NCI-H1930 (cell line): ENCODE results near the gene NPIPB2.
A peak's percentile ranks its signal among the peaks of the same experiment; 100 is the strongest.
"Not testable (repeated sequence)": the region's sequence is repeated elsewhere in the genome, so short reads cannot be mapped to it uniquely, and the experiment has no call there.

ENCODE experiments used
- DNase-seq, 2 experiments: peaks; one replicate each; lab custom pipeline; 2025; lab: John Stamatoyannopoulos, UW

The NPIPB2 gene

DNA sequence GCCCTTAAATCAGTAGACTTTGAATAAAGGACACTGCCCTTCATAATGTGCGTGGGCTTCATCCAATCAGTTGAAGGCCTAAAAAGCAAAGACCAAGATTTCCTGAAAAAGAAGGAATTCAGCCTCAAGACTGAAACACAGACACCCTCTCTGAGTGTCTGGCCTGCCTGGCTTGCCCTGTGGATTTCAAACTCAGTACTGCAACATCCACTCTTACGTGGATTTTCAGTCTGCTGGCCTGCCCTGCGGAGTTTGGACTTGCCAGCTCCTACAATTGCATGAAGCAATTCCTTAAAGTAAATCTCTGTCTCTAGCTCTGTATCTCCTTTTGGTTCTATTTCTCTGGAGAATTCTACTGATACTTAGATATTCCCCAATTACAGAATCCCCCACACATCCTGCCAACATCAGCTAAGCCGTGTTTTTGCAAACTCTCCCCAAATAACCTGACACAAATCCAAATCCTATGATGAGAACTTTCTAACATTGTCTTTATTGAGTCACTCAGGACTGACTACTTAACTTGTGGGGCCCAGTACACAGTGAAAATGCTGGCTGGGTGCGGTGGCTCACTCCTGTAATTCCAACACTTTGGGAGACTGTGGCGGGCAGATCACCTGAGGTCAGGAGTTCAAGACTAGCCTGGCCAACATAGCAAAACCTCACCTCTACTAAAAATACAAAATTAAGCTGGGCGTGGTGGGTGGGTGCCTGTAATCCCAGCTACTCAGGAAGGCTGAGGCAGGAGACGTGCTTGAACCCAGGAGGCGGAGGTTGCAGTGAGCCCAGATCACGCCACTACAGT lies 15.9 kb upstream of the NPIPB2 start:
- no peak for DNase-seq

DNA sequence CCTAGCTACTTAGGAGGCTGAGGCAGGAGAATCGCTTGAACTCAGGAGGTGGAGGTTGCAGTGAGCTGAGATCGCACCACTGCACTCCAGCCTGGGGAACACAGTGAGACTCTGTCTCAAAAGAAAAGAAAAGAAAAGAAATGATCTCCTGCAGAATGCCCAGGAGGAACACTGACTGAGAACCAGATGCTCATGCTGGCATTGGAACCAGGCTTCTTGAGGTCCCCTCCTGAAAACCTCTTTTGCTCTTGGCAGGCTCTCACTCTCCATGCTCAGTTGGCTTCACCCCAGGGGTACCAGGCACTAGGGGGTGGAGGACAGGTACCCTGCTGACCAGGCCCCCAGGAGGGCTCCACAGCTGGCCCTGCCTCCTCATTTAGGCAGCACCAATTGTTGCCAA lies 14.7 kb upstream of the NPIPB2 start:
- DNase-seq = no peak

DNA sequence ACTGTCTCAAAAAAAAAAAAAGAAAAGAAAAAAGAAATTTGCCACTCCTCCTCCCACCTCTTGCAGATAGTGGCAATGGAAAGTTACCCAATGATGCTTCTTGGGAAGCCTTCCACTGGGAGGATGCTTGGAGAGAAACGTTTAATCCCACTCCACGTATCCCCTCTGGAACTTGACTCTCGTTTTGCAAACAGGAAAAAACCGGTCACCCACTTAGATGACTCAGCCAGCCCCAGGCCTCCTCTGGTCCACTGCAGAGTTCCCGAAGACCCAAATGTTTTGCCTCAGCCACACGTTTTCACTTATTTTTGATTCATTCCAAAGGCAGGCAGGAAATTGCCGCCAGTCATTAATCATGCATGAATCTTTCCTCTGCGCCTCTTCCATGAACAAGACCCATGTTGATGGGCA lies 13.9 kb upstream of the NPIPB2 start:
- no peak for DNase-seq

DNA sequence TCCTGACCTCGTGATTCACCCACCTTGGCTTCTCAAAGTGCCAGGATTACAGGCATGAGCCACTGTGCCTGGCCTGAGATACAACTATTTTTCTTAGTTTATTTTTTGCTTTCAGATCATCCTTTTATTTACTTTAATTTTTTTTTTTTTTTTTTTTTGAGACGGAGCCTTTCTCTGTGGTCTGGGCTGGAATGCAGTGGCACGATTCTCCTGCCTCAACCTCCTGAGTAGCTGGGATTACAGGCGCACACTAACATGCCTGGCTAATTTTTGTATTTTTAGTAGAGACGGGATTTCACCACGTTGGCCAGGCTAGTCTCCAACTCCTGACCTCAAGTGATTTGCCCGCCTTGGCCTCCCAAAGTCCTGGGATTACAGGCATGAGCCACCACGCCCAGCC lies 11.7 kb upstream of the NPIPB2 start:
- DNase-seq = not testable (repeated sequence)

DNA sequence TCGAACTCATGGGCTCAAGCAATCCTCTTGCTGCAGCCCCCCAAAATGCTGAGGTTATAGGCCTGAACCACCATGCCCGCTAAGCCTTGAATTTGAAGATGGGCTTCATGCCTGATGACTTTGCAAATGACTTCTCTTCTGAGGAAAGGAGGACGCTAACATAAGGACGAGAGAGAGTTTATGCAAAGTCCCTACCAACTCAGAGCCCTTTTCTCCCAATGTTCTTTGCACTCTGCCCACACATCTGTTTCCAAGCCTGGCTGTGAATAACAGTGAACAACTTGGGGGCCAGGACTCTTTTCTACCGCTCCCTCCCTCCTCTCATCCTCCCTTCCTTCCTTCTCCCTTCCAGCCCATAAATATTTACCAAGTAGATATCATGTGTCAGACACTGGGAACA lies 8.5 kb upstream of the NPIPB2 start:
- DNase-seq = no peak

DNA sequence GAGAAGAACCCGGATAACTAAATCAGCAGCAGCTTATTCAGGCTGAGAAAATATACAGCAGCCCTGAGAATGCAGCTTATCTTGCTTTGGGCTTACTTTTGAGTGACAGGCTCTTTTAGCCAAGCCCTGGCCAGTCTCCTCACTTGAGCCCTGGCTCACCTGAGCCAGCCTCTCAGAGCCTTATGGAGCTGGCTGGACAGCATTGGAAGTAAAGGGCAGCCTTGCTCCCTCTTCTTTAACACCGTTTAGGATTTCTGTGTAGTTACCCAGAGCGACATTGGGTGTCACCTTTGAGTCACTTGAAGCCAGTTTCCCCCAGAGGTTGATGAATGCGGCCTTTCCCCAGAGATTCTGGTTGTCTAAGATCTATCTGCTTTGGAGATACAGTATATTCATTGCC lies 7.7 kb upstream of the NPIPB2 start:
- DNase-seq = peak; percentile 6 to 47

DNA sequence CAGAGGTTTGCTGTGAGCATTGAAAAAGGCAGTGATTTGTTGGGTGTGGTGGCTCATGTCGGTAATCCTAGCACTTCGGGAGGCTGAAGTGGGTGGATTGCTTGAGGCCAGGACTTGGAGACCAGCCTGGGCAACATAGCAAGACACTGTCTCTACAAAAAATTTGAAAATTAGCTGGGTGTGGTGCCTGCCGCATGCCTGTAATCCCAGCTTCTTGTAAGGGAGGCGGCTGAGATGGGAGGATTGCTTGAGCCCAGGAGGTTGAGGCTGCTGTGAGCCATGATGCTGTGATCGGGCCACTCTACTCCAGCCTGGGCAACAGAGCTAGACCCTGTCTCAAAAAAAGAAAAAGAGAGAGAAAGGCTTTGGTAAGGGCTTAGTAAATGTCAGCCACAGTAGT lies 7.0 kb upstream of the NPIPB2 start:
- no peak for DNase-seq

DNA sequence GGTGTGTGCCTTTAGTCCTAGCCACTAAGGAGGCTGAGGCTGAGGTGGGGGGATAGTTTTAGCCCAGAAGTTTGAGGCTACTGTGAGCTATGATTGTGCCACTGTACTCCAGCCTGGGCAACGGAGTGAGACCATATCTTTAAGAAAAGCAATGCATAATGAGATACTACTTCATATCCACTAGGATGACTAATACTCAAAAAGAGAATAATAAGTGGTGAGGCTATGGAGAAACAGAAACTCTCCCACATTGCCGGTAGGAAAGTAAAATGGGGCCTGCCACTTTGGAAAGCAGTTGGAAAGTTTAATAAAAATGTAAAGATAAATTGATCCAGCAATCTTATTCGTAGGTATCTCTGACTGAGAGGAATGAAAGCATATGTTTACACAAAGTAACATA lies 4.6 kb upstream of the NPIPB2 start:
- no peak for DNase-seq

DNA sequence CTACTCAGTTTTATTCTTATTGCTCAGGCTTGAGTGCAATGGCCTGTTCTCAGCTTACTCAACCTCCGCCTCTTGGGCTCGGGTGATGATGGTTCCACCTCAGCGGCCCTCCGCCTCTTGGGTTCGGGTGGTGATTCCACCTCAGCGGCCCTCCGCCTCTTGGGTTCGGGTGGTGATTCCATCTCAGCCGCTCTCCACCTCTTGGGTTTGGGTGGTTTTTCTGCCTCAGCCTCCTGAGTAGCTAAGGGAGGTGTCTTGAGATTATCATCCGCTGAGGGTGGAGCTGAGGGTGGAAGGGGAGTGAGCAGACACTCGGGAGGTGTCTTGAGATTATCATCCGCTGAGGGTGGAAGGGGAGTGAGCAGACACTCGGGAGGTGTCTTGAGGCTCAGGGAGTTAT lies 14.5 kb downstream of the NPIPB2 start:
- DNase-seq = not testable (repeated sequence)

DNA sequence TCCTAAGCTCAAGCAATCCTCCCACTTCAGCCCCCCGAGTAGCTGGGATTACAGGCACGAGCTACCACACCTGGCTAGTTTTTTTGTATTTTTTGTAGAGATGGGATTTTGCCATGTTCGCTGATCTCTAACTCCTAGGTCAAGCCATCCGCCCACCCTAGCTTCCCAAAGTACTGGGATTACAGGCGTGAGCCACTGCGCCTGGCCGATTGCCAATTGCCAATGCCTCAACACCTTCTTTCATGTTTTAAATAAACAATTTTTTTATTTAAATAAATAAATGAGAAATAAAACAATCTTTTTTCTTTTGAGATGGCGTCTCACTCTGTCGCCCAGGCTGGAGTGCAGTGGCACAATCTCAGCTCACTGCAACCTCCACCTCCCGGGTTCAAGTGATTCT lies 17.8 kb downstream of the NPIPB2 start:
- DNase-seq = not testable (repeated sequence)

DNA sequence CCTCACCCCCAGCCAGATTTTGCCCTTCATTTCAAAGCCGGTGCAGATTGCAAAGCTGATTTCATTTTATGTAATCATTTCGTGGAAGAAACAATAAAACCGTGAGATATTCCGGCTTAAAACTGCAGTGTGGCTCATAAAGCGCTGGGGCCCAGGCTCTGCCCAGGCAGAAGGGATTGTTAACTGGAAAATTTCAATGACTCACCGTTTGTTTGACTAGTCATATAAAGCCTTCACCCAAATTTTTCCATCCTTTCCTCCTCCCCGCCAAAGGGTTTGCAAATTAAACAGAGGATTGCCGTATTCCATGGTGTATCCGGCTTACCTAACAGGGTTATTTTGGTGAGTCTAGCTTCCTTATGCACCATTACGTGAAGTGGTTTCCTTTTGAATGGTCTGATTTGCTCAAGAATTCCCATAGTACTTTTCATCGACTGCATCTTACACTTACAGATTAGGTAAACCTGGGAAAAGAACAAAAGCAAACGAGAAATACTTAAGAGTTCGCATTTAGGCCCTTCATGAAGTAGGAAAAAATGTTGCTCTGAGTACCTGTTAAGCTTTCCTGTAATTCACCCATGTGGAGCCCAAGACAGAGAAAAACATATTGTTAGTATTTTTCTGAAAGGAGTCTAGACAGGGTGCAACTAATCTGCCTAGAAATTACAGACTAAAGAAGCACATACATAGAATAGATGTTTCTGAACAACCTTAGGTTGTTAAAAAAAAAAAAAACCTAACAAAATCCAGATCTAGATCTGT lies 25.1 kb downstream of the NPIPB2 start:
- DNase-seq = no peak

DNA sequence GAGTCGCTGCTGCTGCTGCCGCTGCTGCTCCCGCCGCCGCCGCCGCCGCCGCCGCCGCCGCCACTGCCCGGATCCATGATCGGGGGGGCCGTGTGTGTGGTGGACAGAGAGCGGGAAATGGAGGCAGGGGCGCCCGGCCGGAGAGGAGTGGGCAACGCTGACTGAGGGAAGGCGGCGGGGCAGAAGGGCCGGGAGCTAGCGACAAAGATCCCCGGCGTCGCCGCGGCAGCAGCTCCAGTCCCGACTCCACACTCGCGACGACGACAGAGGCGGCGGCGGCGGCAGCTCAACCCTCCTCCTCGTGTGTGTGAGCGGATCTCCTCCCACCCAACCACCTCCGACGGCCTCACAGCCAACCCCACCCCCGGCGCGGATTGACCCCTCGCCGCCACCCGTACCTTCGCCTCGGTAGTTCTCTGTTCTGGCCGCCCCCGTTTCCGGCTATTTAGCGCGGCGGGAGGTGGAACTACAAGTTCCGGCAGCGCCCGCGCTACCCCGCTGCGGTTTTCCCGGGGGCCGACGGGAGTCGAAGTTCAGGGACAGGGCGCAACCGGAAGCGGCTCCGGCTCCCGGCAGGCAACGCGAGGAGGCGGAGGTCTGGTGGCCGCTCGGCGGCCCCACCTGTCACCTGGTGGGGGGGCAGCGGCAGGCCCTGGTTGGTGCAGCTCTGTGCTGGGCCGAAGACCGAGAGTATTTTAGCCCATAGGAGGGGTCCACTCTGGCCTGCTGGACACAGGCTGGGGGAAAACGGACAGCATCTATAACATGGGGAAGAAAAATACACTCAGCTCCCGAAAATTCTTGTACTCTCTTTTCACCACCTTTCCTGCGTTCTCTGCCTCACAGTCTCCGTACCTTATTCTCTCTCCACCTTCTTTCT lies 26.0 kb downstream of the NPIPB2 start, which contains the start of gene GSPT1:
Gene GSPT1 (minus strand): TSS at position 313 of the 880 bp plus-strand sequence. CDS start 236 bp downstream, at position 77.
- peak; percentile 98 to 99 for DNase-seq

DNA sequence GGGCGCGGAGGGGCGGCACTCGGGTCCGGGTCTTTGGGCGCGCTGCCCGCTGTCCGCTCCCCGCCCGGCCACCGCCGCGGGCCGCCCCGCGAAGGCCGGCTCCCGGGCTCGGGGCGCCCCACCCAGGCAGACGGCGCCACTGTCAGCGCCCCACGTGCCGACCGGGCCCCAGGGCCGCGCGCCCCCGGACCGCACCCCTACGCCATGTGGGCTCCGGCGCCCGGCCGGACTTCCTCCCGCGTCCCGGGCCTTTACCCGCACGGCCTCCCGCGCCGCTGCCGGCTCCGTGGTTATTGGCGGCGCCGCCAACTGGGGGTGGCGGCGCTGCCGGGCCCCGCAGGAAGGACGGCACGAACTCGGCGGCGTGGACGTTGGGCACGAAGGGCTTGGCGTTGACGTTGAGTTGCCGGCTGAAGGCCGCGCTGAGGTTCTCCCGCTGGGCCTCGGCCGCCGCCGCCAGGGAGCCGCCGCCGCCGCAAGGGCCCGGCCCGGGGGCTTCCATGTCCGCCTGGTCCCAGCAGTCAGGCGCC lies 26.7 kb downstream of the NPIPB2 start:
- no peak for DNase-seq

DNA sequence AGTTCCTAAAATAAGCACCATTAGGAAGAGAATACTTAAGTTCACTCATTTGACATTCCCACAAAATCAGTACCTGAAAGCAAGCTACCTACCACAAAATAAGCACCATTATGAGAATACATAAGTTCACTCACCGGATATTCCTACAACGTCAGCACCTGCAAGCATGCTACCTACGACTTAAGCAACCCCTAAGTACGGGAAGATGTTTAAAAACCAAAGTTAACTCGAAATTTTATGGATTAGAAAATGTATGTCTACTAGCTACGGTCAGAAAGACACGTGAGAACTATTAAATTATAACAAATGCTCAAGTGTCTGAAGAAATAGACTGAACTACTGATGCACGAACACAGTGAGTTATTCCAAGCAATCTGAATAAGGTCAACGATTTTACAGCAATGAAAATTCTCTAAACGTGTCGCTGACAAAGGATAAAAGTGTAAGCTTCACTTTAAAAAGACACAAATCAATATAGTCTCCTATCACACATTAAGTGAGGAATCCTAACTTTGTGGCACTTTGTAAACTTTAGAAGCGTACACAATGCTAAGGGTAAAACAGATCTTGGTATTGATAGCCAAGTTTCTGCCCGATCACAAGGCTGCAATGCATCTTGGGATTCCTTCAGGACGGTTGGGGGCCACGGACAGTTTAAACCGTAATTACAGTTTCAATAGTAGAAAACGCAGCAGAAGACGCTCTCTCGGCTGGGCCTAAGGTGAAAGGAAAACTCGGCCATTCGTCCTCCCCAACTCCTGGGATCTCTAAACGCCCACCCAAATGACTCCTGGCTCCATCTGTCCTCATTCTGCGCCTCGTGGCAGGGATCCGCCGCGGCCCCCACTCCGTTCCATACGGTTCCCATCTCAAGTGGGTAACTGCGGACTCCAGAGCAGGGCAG lies 27.4 kb downstream of the NPIPB2 start:
- no peak for DNase-seq

DNA sequence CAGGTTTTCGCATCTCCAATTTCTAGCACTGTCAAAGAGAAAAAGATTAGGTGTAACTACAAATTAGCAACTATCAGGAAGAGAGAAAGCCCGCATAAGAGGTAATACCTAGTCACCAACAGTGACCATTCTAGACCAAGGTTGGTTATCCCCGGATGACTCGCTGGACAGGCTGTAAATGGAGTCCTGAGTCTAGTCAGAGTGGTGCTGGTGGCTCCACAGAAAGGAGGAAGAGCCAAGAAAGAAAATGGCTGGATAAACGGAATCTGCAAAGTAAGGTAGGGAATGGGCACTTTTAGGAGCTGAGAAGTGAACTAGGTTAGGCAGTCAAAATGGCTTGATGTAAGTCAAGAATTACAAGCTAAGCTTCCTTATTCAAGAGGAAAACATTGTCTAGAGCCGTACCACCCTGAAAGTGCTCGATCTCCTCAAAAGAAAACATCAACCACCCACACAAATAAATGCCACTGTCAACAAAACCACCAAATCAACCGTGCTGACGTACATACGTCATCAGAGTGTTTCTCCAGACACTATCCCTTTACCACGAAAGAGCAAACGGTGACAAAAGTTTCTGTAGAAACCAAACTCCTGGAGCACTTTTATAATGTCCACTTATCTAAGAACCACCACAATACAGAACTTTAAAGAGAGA lies 28.3 kb downstream of the NPIPB2 start:
- DNase-seq = no peak

DNA sequence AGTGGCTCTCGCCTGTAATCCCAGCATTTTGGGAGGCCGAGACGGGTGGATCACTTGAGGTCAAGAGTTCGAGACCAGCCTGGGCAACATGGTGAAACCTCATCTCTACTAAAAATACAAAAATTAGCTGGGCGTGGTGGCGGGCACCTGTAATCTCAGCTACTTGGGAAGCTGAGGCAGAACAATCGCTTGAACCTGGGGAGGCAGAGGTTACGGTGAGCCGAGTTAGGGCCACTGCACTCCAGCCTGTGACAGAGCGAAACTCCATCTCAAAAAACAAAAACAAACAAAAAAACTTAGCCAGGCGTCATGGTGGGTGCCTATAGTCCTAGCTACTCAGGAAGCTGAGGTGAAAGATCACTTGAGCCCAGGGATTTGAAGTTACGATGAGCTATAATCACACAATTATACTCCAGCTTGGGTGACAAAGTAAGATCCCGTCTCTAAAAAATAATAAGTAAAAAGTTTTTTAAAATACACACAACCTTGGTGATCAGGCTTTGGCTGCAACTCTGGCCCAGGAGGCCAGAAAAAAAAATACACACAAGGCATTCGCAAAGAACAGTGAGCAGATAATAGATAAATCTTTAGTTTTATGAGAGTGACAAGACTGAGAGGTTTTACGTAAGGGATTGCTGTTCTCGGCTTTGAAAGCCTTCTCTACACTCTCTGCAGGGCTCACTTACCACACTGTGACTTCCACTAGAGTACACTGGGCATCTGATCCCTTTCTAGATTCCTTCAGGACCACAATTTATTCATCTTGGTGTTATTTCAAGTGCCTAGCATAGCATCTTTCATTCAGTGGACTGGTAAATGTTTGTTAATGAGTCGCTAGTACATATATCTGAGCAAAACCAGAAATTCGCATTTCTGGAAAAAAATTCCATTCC lies 31.9 kb downstream of the NPIPB2 start:
- DNase-seq = no peak

DNA sequence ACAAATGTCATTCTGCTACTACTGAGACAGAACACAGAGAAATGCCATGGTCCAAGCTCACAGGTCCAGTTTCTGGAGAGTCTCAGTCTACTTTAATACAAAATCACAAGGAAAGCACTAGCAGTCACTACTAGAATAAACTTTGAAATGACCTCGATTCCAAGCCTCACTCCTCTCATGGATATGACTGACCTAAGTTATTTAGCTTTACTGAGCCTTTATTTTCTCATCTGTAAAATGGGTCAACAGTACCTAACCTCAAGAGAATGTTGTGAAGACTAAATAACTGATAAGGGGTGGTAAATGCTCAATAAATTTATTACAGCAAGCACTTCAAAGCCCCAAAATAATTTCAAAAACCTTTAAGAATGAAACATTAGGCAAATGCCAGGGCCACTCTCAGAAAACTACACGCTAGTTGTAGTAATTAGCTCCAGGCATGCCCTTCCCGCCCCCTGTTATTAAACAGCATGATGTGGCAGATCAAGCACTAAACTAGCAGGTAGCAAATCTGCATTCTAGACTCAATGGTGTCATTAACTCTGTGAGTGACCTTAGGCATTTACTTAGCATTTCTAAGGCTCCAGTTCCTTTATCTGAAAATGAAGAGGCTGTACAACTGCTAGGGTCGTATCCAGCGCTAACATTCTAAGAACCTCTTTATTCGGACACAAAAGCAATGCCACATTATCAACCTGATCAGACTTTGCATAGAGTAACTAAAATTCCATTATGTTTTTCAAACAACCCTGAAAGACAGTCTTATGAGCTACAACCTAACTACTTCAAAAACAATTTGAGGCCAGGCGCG lies 34.5 kb downstream of the NPIPB2 start:
- DNase-seq = no peak

DNA sequence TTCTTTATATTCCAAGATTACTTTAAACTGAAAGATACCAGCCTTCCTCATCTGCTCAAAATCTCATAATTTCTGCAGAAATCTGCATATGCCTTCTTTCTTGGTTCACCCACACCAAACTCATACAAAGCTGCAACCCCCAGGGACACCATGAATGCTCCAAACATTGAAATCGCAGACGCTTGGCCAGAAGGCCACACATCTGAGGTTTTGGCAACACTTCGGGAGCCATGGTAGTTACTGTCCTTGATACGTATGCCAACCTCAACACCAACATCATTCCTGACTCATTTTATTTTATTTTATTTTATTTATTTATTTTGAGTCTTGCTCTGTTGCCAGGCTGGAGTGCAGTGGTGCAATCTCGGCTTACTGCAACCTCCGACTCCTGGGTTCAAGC lies 37.9 kb downstream of the NPIPB2 start:
- DNase-seq = no peak

DNA sequence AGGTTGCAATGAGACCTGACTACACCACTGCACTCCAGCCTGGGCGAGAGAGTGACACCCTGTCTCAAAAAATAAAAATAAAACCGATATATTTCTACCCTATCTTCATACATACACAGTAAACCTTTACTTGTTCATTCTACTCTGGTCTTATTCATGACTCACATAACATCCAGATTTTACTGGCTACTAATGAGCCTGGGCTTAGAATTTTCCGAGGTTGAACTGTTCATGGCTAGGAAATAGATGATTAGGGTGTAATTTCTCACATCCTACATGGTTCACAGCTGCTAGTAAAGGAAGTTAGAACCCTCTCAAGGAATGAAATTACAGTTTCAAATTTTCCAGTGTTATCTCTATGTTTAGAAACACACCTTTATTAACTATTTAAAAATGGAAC lies 40.8 kb downstream of the NPIPB2 start:
- no peak for DNase-seq
